GM12878 (cell line): Measurements from ENCODE around the gene SLC25A45. TPM values are rescaled to one million over a fixed set of nuclear protein-coding genes. Genes with fewer than 3 reads are reported as not detected.

Experiments used
- ATF2 ChIP-seq: IDR thresholded peaks from 2 replicates; pipeline ENCODE4 v1.6.1; 2012; ENCODE audit warnings: low read length, inconsistent platforms
- CBFB ChIP-seq: IDR thresholded peaks from 2 replicates; pipeline ENCODE4 v1.6.1; 2016; ENCODE audit warnings: antibody characterized with exemption, low read depth
- CEBPB ChIP-seq, 2 experiments: fragments of 150-350 bp in 1 of 2; IDR thresholded peaks; 2 replicates each; pipeline ENCODE4 v1.6.1; 2012 to 2014; ENCODE audit warnings: low read depth in 2 of 2, low read length in 2 of 2, borderline replicate concordance in 1 of 2, inconsistent platforms in 1 of 2
- CHD4 ChIP-seq: fragments of 200-600 bp; sonication (generic); IDR thresholded peaks from 2 replicates; pipeline ENCODE4 v1.6.1; 2016; ENCODE audit warnings: mild to moderate bottlenecking
- CREM ChIP-seq: IDR thresholded peaks from 2 replicates; pipeline ENCODE4 v1.6.1; 2014; ENCODE audit warnings: antibody characterized with exemption, low read depth
- DPF2 ChIP-seq: fragments of 450-650 bp; IDR thresholded peaks from 2 replicates; pipeline ENCODE4 v1.6.1; 2017; ENCODE audit warnings: mild to moderate bottlenecking
- EED ChIP-seq: sonication (generic); IDR thresholded peaks from 2 replicates; pipeline ENCODE4 v1.6.1; 2016; ENCODE audit warnings: antibody characterized with exemption, low read depth
- ETV6 ChIP-seq, 2 experiments: fragments of 450-650 bp in 1 of 2; IDR thresholded peaks in 1 of 2; conservative IDR thresholded peaks in 1 of 2; 2 replicates each; pipeline ENCODE4 v1.6.1; 2014; ENCODE audit warnings: antibody characterized with exemption in 1 of 2, borderline replicate concordance in 1 of 2, low read depth in 1 of 2, mild to moderate bottlenecking in 1 of 2, moderate library complexity in 1 of 2
- FOXM1 ChIP-seq: IDR thresholded peaks from 2 replicates; pipeline ENCODE4 v1.6.1; 2012; ENCODE audit warnings: low read depth, mild to moderate bottlenecking, inconsistent platforms, low read length, moderate library complexity
- IKZF2 ChIP-seq, 2 experiments: fragments of 450-650 bp; IDR thresholded peaks; 2 replicates each; pipeline ENCODE4 v1.6.1; 2017; ENCODE audit warnings: mild to moderate bottlenecking in 2 of 2, moderate library complexity in 2 of 2
- IRF3 ChIP-seq: fragments of 450-650 bp; IDR thresholded peaks from 2 replicates; pipeline ENCODE4 v1.6.1; 2014; ENCODE audit warnings: mild to moderate bottlenecking
- KAT2A ChIP-seq: conservative IDR thresholded peaks from 2 replicates; pipeline ENCODE4 v1.6.1; 2011; ENCODE audit warnings: low read depth, low read length; ENCODE audit not compliant: control insufficient read depth
- MTA3 ChIP-seq: IDR thresholded peaks from 2 replicates; pipeline ENCODE4 v1.6.1; 2012; ENCODE audit warnings: low read length, inconsistent platforms, borderline replicate concordance
- NR2C1 ChIP-seq: fragments of 450-650 bp; IDR thresholded peaks from 2 replicates; pipeline ENCODE4 v1.6.1; 2017; ENCODE audit warnings: antibody characterized with exemption, mild to moderate bottlenecking, moderate library complexity
- PML ChIP-seq: IDR thresholded peaks from 2 replicates; pipeline ENCODE4 v1.6.1; 2012; ENCODE audit warnings: low read length, inconsistent platforms
- POU2F2 ChIP-seq: IDR thresholded peaks from 3 replicates; pipeline ENCODE4 v1.6.1; 2011; ENCODE audit warnings: low read depth, mild to moderate bottlenecking, low read length, borderline replicate concordance
- RAD51 ChIP-seq: fragments of 450-650 bp; IDR thresholded peaks from 2 replicates; pipeline ENCODE4 v1.6.1; 2016; ENCODE audit warnings: moderate library complexity, mild to moderate bottlenecking, inconsistent platforms
- RB1 ChIP-seq: fragments of 450-650 bp; formaldehyde crosslinking; IDR thresholded peaks from 2 replicates; pipeline ENCODE4 v1.6.1; 2017; ENCODE audit warnings: mild to moderate bottlenecking, borderline replicate concordance
- TAF1 ChIP-seq: IDR thresholded peaks from 2 replicates; pipeline ENCODE4 v1.6.1; 2011; ENCODE audit warnings: mild to moderate bottlenecking, low read depth, low read length, borderline replicate concordance
- TBL1XR1 ChIP-seq: IDR thresholded peaks from 2 replicates; pipeline ENCODE4 v1.6.1; 2012; ENCODE audit warnings: low read depth, low read length, improper control_type of control experiment
- TCF12 ChIP-seq: IDR thresholded peaks from 2 replicates; pipeline ENCODE4 v1.6.1; 2011; ENCODE audit warnings: low read depth, mild to moderate bottlenecking, low read length
- TCF7 ChIP-seq: IDR thresholded peaks from 2 replicates; pipeline ENCODE4 v1.6.1; 2014; ENCODE audit warnings: antibody characterized with exemption, borderline replicate concordance
- ZNF384 ChIP-seq: IDR thresholded peaks from 2 replicates; pipeline ENCODE4 v1.6.1; 2012; ENCODE audit warnings: low read depth, mild to moderate bottlenecking, low read length, improper control_type of control experiment, borderline replicate concordance
- ZNF622 ChIP-seq: fragments of 450-650 bp; IDR thresholded peaks from 2 replicates; pipeline ENCODE4 v1.6.1; 2017; ENCODE audit warnings: mild to moderate bottlenecking, inconsistent platforms
- polyA plus RNA-seq, 11 experiments: library from polyadenylated mRNA; depleted of rRNA in 4 of 11; unstranded in 6 of 11; stranded (reverse) in 5 of 11; fragments of >200 nt; fragmentation: Nextera tagmentation in 4 of 11; fragmentation: Illumina TruSeq in 1 of 11; extraction: Ambion mirVana in 4 of 11; extraction: Trizol in 1 of 11; gene quantifications; 1 replicate in 1 of 11; 2 replicates in 10 of 11; pipeline versions ENCODE4 v1.2.1 to v1.2.3, GENCODE V29; 2011 to 2016; ENCODE audit warnings: inconsistent platforms in 2 of 11, missing spikeins in 2 of 11, low read depth in 1 of 11
- total RNA-seq, 4 experiments: library from RNA; depleted of rRNA in 3 of 4; stranded (reverse); fragments of >200 nt in 3 of 4; fragmentation: Illumina TruSeq in 1 of 4; extraction: Trizol in 1 of 4; gene quantifications; 2 replicates each; pipeline versions ENCODE4 v1.2.1 to v1.2.3, GENCODE V29; 2013 to 2021
- TF ChIP-seq, protein P1 (sequence below): IDR thresholded peaks from 2 replicates; pipeline ENCODE4 v1.6.1; 2011; ENCODE audit warnings: low read depth, mild to moderate bottlenecking, low read length, moderate library complexity, borderline replicate concordance; ENCODE audit errors: extremely low read depth
- TF ChIP-seq, protein P2 (sequence below): fragments of 450-650 bp; IDR thresholded peaks from 2 replicates; pipeline ENCODE4 v1.6.1; 2016; ENCODE audit warnings: mild to moderate bottlenecking, moderate library complexity, borderline replicate concordance

SLC25A45 gene
- total and polyA plus RNA-seq, 10 of the 15 experiments (the other 5 are each of a cell fraction or from before 2014, with no cell fraction given): 4.1 to 35.2 (median 20.3) TPM

DNA sequence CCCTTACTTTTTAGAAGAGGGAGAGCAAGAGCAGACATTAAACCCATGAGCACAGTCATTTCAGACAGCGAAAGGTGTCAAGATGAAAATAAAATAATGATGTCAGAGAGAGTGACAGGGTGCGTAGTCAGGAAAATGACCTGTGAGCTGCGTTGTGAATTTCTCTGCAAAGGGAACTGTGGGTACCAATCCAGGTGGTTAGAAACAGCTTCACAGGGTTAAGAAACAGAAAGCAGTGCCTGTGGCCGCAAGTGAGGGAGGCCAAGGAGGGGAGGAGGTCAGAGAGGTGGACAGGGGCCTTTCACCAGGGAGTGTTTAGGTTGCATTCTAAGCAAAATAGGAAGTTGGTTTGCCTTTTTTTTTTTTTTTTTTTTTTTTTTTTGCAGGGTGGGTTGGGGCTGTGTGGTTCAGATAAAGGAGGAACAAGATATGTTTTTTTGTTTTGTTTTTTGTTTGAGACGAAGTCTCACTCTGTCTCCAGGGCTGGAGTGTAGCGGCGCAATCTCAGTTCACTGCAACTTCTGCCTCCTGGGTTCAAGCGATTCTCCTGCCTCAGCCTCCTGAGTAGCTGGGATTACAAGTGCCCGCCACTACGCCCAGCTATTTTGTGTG, 20.0 kb downstream of the SLC25A45 start (continued):
- TF ChIP-seq CEBPB (IDR thresholded peaks at IDR 0.05; ENCODE audit: borderline replicate concordance in 1 of 2, low read depth in 2 of 2, low read length in 2 of 2): no peak
- TF ChIP-seq CBFB: no peak
- no peak for TF ChIP-seq MTA3
- TF ChIP-seq KAT2A: no peak
- peak; percentile 97 for TF ChIP-seq ZNF384
- TF ChIP-seq, protein P1, sequence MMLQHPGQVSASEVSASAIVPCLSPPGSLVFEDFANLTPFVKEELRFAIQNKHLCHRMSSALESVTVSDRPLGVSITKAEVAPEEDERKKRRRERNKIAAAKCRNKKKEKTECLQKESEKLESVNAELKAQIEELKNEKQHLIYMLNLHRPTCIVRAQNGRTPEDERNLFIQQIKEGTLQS: no peak
- peak; percentile 76 for TF ChIP-seq DPF2
- TF ChIP-seq RB1: no peak
- no peak for TF ChIP-seq TCF7
- TF ChIP-seq RAD51: no peak
- TF ChIP-seq TAF1: no peak
- TF ChIP-seq POU2F2: peak; percentile 27; the same call in 1 of the 3 replicates
- TF ChIP-seq CREM: peak; percentile 92
- 0 out of 2 replicates have a peak, but pooled peaks have one; percentile 25 for TF ChIP-seq NR2C1
- peak; percentile 78 for TF ChIP-seq EED
- no peak for TF ChIP-seq ZNF622
- no peak for TF ChIP-seq TBL1XR1
- peak; percentile 77; the same call in 1 of the 2 replicates for TF ChIP-seq ATF2
- TF ChIP-seq FOXM1: no peak; the same call in 1 of the 2 replicates
- TF ChIP-seq ETV6 (conservative IDR thresholded peaks at IDR 0.05 in 1 of 2, IDR thresholded peaks at IDR 0.05 in 1 of 2; ENCODE audit: borderline replicate concordance in 1 of 2, low read depth in 1 of 2): no peak
- no peak for TF ChIP-seq IRF3
- peak; percentile 31; the same call in 1 of the 2 replicates for TF ChIP-seq PML
- TF ChIP-seq, protein P2, sequence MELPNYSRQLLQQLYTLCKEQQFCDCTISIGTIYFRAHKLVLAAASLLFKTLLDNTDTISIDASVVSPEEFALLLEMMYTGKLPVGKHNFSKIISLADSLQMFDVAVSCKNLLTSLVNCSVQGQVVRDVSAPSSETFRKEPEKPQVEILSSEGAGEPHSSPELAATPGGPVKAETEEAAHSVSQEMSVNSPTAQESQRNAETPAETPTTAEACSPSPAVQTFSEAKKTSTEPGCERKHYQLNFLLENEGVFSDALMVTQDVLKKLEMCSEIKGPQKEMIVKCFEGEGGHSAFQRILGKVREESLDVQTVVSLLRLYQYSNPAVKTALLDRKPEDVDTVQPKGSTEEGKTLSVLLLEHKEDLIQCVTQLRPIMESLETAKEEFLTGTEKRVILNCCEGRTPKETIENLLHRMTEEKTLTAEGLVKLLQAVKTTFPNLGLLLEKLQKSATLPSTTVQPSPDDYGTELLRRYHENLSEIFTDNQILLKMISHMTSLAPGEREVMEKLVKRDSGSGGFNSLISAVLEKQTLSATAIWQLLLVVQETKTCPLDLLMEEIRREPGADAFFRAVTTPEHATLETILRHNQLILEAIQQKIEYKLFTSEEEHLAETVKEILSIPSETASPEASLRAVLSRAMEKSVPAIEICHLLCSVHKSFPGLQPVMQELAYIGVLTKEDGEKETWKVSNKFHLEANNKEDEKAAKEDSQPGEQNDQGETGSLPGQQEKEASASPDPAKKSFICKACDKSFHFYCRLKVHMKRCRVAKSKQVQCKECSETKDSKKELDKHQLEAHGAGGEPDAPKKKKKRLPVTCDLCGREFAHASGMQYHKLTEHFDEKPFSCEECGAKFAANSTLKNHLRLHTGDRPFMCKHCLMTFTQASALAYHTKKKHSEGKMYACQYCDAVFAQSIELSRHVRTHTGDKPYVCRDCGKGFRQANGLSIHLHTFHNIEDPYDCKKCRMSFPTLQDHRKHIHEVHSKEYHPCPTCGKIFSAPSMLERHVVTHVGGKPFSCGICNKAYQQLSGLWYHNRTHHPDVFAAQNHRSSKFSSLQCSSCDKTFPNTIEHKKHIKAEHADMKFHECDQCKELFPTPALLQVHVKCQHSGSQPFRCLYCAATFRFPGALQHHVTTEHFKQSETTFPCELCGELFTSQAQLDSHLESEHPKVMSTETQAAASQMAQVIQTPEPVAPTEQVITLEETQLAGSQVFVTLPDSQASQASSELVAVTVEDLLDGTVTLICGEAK: no peak
- peak; percentile 79 to 81; a peak in 3 of 4 replicates for TF ChIP-seq IKZF2 (IDR thresholded peaks at IDR 0.05)
- no peak for TF ChIP-seq TCF12
- no peak for TF ChIP-seq CHD4
